ENCODE results near the gene PER1. TPM values are rescaled to one million over a fixed set of nuclear protein-coding genes. Genes with fewer than 3 reads are reported as not detected.

PER1 gene
- total and polyA plus RNA-seq, 10 of the 15 experiments (the other 5 are each of a cell fraction or from before 2014, with no cell fraction given) = 0.02 to 25.1 (median 5.4) TPM

- TF ChIP-seq STAT3 (IDR thresholded peaks at IDR 0.05; ENCODE audit: low read depth, low read length) = no peak
Observed at GRCh38 chr17:8173871-8174322, 21.7 kb upstream of the PER1 start (continued).

- H3K79me2 ChIP-seq (ENCODE audit: control insufficient read depth, insufficient read depth, low read length) = peaks cover 3% of the 10 kb centered on the region; the same call in 1 of the 2 replicates
- in situ Hi-C loops (cut with MboI) = no loop called here
- ChIA-PET POLR2A (interaction anchor here (0.6 to 2.4 kb wide), 20 partner anchors 9 to 392 kb away, joined by 3 to 31 read pairs (median 6); partner anchors contain the start of genes BORCS6, CTC1, HES7 and RANGRF), SMC1A (ENCODE audit: uncharacterized antibody, unreplicated experiment) (interaction anchor here (0.9 to 1.9 kb wide), 12 partner anchors 9 to 74 kb away, joined by 3 to 7 read pairs (median 5); partner anchors contain the start of genes AURKB and CTC1), RAD21 (ENCODE audit: unreplicated experiment) (interaction anchor here (0.6 to 1.9 kb wide), 14 partner anchors 9 to 75 kb away, joined by 3 to 12 read pairs (median 6); partner anchors contain the start of genes BORCS6, CTC1 and PFAS), CTCF (interaction anchor here (0.9 to 2.0 kb wide), 9 partner anchors 9 to 128 kb away, joined by 3 to 10 read pairs (median 5); no protein-coding TSS in a partner anchor)
- no peaks in the 10 kb centered on the region for H3K9me3 ChIP-seq (replicated peaks; ENCODE audit: control insufficient read depth, insufficient read depth, low read length)
- H2AFZ ChIP-seq (ENCODE audit: control insufficient read depth, low read depth, low read length) = peak overlapping the region; percentile 89
- H4K20me1 ChIP-seq (ENCODE audit: control insufficient read depth, insufficient read depth) = no peaks in the 10 kb centered on the region
- H3K27ac ChIP-seq (ENCODE audit: control insufficient read depth, insufficient read depth) = peak overlapping the region; percentile 99
- WGBS (ENCODE audit: insufficient coverage, insufficient replicate concordance, low lambda C conversion rate, missing lambda C conversion rate) = under 1% methylated on average over 23 of the region's 23 CpGs
- FAIRE-seq (peak; percentile 94), ATAC-seq (peak; percentile 86), DNase-seq (ENCODE audit: low read depth, low spot score) (peak; percentile 98)
- no peaks in the 10 kb centered on the region for H3K36me3 ChIP-seq (ENCODE audit: control insufficient read depth in 2 of 2, insufficient read depth in 2 of 2, low read length in 1 of 2)
- intact Hi-C loops (cut with micrococcal nuclease; ENCODE audit: unreplicated experiment) = loop anchor here (1.0 to 5.0 kb wide), 3 partner anchors 35 to 54 kb away; no protein-coding TSS in a partner anchor
- peak overlapping the region; percentile 65 for H3K4me3 ChIP-seq
- peak overlapping the region; percentile 88 for H3K9ac ChIP-seq (ENCODE audit: control insufficient read depth, insufficient read depth, low read length)
- TSS peak; percentile 100 for BruUV-seq (replicated peaks)
- H3K4me1 ChIP-seq (ENCODE audit: control insufficient read depth, insufficient read depth, low read length) = peaks cover 14% of the 10 kb centered on the region
- peak overlapping the region; percentile 99 for H3K4me2 ChIP-seq (ENCODE audit: control insufficient read depth, insufficient read depth)
- H3K27me3 ChIP-seq (replicated peaks in 1 of 2; ENCODE audit: control insufficient read depth in 2 of 2, insufficient read depth in 2 of 2, low read length in 1 of 2) = no peaks in the 10 kb centered on the region
- no peak for TF ChIP-seq SREBF1 (IDR thresholded peaks at IDR 0.05; ENCODE audit: low read length)
- peak; percentile 89 for TF ChIP-seq PAX5 (IDR thresholded peaks at IDR 0.05; ENCODE audit: borderline replicate concordance, low read depth, low read length)
- TF ChIP-seq TCF7 (IDR thresholded peaks at IDR 0.05; ENCODE audit: borderline replicate concordance) = peak; percentile 93
- no peak for TF ChIP-seq ATF3 (IDR thresholded peaks at IDR 0.05; ENCODE audit: borderline replicate concordance, extremely low read depth, low read depth, low read length)
- TF ChIP-seq SREBF2 (IDR thresholded peaks at IDR 0.05; ENCODE audit: low read length) = no peak
- peak; percentile 77 for TF ChIP-seq GATAD2B (conservative IDR thresholded peaks at IDR 0.05; ENCODE audit: low read depth)
- TF ChIP-seq ESRRA (IDR thresholded peaks at IDR 0.05; ENCODE audit: low read length) = peak; percentile 72; the same call in 1 of the 2 replicates
- TF ChIP-seq PBX3 (IDR thresholded peaks at IDR 0.05; ENCODE audit: insufficient replicate concordance, low read depth, low read length) = peak; percentile 84
- no peak for TF ChIP-seq CHD1 (IDR thresholded peaks at IDR 0.05; ENCODE audit: low read depth, low read length)
- TF ChIP-seq KLF5 (IDR thresholded peaks at IDR 0.05; ENCODE audit: partially characterized antibody) = peak; percentile 97
- TF ChIP-seq POLR2AphosphoS2 (IDR thresholded peaks at IDR 0.05; ENCODE audit: low read depth, low read length) = peak; percentile 100
- TF ChIP-seq, protein P1, sequence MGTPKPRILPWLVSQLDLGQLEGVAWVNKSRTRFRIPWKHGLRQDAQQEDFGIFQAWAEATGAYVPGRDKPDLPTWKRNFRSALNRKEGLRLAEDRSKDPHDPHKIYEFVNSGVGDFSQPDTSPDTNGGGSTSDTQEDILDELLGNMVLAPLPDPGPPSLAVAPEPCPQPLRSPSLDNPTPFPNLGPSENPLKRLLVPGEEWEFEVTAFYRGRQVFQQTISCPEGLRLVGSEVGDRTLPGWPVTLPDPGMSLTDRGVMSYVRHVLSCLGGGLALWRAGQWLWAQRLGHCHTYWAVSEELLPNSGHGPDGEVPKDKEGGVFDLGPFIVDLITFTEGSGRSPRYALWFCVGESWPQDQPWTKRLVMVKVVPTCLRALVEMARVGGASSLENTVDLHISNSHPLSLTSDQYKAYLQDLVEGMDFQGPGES (IDR thresholded peaks at IDR 0.05) = no peak
- peak; percentile 99 for TF ChIP-seq HDAC6 (IDR thresholded peaks at IDR 0.05; ENCODE audit: unreplicated experiment)
- TF ChIP-seq SMARCA5 (IDR thresholded peaks at IDR 0.05) = peak; percentile 92; the same call in 1 of the 2 replicates
- TF ChIP-seq WRNIP1 (IDR thresholded peaks at IDR 0.05; ENCODE audit: borderline replicate concordance, low read depth, low read length) = no peak
- 0 out of 2 replicates have a peak, but pooled peaks have one; percentile 36 for TF ChIP-seq NFXL1 (IDR thresholded peaks at IDR 0.05; ENCODE audit: borderline replicate concordance)
- TF ChIP-seq POLR2AphosphoS5 (IDR thresholded peaks at IDR 0.05; ENCODE audit: low read length) = peak; percentile 100
- peak; percentile 78 for TF ChIP-seq CREB1 (IDR thresholded peaks at IDR 0.05; ENCODE audit: low read depth)
Observed at GRCh38 chr17:8173056-8173870, 21.1 kb upstream of the PER1 start.
